NCI-H1417 (cell line): ENCODE measurements around the gene PKD1.
"Not testable (repeated sequence)": the region's sequence is repeated elsewhere in the genome, so short reads cannot be mapped to it uniquely, and the experiment has no call there.

ENCODE experiments used
- DNase-seq, 3 experiments: peaks; one replicate each; lab custom pipeline; 2025; lab: John Stamatoyannopoulos, UW

The PKD1 gene

DNA sequence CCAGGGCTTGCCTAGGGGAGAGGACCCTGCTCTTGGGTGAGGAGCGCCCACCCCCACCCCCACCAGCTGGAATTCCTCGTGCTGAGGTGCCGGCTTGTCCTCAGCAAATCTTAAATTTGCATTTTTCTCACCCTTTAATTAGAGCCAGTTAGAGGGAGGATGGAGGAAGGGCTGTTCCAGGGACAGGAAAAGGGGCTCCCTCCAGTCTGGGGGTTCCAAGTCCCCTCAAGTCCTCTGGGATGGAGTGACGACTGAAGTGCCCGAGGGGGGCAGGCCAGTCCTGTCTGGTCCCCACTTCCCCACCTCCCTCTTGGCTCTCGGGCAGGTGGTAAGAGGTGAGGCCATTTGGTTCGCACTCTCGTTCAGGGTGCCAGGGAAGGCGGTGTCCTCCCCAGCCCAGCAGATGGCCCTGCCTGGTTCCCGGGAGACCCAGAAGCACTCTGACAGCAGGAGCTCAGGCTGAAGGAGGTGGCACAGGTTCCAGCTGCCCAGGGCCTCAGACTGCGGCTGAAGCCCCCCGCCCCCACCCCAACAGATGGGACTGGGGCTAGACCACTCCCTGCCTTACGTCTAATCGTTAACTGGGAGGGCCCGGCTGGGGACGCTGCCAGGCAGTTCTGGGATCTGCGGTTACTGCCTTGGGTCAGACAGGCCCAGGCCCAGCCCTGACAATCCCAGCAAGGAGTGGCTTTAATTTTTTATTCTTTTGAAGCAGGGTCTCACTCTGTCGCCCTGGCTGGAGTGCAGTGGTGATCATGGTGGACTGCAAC is 14.9 kb upstream of the PKD1 start:
- peak in 2 of 3 experiments; percentile 25 to 27 for DNase-seq

DNA sequence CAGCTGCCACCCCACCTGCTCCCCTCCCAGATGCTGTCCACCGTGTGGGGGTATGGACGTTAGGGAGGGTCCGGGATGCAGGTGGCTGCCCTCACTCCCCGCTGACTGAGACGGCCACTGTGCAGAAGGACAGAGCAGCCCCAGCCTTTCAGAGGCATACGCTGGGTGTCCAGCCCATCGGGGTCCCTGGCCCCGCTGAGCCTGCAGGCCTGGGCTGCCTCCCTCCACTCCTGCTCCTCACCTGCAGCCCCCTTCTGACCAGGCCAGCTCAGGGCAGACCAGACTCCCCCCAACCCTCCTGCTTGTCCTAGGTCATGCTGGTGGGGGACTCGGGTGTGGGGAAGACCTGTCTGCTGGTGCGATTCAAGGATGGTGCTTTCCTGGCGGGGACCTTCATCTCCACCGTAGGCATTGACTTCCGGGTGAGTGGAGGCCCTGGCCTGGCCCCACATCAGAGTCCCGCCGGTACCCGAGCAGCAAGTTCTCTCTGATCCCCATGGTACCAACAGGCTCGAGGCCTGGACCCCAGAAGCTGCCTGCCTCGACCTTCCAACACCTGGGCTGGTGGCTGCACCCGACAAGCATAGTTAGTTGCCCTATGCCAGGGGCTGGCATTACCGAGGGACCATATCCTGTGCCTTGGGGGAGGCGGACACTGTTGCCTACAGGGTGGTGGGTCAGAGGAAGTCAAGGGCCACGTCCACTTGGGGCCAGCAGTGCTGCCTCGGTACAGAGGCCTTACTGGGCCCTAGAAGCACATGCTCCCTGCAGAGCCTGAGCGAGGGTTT is 14.1 kb upstream of the PKD1 start:
- DNase-seq = no peak

DNA sequence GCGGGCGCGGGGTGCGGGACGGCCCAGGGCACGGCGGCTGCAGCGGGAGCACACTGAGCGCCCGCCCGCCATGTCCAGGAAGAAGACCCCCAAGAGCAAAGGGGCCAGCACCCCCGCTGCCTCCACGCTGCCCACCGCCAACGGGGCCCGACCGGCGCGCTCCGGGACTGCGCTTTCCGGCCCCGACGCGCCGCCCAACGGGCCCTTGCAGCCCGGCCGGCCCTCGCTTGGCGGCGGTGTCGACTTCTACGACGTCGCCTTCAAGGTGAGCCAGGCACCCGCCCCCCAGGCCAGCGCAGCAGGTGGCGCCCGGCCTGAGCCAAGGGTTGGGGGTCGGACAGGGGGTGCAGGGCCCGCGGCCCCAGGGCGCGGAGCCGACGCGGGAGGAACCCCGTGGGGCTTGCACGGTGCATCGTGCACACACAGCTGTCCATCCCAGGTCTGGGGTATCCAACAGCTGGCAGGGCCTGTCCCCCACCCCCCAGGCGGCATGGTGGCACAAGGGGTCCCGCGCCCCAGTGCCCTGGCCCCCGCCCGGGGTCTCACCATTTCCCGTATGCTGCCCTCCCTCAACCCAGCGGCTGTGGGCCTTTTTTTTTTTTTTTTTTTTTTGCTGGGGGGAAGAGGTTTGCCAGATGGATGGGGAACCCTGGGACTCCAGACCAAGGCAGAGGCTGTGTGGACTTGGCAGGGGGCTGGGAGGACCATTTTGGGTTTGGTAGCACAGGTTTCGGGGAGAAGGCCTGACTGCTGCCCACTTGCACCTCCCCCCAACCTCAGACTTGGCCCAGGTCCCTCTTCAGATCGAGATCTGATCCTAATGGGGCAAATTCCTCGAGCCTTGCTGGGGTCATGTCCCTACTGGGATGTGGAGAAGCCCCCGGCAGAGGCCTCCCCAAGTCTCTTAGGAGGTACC is 13.3 kb upstream of the PKD1 start:
- peak in 2 of 3 experiments; percentile 25 to 29 for DNase-seq

DNA sequence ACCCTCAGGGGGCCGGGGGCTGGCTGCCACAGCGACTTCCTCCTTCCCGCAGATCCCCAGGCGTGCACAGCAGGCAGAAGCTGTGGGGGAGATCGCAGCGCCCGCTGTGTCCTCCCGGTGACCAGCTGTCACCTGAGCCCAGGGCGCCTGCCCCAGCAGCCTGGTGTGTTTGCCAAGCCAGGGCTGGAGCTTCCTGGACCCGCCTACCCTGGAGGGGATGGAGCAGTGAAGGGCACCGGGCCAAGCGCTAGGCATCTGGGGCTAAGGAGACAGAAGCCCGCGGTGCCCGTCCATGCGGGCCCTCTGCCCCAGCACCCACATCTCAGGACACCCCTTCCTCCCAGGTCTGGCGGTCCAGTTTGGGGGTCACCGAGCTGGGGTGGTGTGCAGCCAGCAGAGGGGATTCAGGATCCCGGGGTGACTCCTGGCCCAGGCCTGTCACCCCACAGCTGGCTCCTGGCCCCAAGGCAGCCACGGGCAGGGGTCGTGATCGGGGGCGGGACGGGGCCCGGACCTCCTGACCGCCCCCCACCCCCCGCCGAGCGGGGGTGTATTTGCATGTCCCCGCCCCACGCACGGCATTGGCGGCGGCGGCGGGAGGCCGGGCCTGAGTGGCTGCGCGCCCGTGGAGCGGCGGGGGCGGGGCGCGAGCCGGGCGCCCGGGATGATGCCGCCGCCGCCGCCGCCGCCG is 12.4 kb upstream of the PKD1 start, which contains the start of gene RAB26:
TSS of gene RAB26 (plus strand) at position 645 of the 691 bp plus-strand sequence. CDS start 159 bp downstream, outside the sequence.
- peak; percentile 88 to 95 (median 88) for DNase-seq

DNA sequence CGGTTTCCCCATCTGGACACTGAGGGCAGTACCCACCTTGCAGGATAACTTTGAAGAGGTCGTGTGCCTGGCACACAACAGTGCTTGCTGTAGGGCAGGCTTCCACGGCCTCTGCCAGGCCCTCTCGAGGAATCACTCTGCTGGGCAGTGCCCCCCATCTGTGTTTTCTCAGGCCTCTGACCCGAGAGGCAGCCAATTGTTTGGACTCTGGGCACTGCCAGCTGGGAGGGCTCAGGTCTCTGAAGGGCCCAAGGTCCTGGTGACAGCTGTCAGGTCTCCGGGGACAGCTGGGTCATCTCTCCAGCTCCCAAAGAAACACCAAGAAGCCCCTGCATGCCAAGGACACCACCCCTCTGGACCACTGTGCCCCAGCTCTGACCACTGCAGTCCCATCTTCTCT is 11.7 kb upstream of the PKD1 start:
- DNase-seq = no peak

DNA sequence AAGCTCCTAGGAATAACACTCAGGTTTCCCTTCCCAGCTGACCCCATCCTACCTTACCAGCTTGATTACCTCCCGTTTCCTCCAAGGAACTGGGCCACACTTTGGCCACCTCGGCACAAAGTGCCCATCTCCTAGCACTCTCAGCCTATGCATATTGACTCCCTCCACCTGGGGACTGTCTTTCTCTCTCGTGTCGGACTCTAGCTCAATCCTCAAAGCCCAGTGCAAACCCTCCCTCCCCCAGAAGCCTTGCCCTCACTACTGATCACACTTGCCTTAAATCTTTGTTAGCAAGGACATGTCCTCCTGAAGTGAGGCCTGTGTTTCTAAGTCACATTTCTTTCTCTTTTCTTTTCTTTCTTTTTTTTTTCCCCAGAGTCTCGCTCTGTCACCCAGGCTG is 10.1 kb upstream of the PKD1 start:
- DNase-seq = no peak

DNA sequence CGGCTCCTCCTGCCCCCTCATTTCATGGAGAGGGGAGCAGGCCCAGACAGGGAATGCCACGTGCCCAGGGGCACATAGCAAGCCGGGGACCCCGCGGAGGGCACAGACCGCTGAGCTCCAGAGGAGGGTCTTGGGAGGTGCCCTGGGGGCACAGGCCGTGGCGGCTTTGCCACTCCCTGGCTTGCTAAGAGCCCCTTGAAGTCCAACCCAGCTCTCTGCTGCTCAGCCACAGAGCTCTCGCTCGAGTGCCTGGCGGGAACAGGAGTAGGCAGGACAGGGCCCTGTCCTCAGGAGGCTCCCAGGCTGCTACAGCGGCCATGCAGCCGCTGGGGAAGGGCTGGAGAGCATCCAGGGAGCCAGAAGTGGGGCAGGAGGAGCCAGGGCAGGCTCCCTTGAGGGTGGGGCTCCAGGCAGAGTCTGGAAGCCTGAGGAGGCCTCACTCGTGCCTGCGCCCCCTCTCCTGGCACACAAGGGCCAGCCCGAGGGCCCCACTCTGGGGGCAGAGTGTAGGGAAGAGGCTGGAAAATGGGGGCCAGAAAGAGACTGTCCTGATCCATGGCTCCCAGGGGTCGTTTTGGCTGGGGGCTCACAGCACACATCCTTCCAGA is 8.3 kb upstream of the PKD1 start:
- DNase-seq = no peak

DNA sequence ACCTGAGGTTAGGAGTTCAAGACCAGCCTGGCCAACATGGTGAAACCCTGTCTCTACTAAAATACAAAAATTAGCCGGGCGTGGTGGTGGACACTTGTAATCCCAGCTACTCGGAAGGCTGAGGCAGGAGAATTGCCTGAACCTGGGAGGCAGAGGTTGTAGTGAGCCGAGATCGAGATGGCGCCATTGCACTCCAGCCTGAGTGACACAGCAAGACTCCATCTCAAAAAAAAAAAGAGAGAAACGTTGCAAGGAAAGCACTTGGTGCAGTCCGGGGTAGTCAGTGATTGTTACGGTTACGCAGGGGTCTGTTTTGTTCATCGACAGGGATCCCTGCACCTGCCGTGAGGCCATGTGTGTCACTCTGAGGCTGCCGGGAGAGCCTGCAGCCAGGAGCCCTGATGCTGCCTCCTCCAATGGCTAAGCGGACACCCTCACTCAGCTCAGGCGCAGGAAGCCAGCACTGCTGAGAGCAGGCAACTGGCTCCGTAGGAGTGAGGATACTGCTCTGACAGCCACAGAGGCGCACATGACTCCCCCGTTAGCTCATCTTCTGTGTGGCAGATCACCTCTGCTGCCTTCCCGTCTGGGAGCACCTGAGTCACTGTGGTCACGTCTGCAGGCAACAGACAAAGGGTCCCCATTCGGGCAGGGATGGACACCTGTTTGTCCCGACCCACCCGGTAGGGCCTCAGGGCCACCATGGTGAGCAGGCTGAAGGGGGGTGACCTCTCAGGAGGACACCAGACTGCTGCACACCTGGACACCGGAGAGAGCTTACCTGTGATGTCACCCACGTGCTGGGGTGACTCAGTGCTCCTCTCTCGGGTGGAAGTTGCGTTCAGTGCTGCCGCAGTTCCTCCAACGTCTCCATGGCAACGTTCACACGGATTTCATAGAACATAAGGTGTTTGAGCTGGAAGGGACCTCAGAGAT is 7.5 kb upstream of the PKD1 start:
- DNase-seq = peak in 1 of 3 experiments; percentile 49

DNA sequence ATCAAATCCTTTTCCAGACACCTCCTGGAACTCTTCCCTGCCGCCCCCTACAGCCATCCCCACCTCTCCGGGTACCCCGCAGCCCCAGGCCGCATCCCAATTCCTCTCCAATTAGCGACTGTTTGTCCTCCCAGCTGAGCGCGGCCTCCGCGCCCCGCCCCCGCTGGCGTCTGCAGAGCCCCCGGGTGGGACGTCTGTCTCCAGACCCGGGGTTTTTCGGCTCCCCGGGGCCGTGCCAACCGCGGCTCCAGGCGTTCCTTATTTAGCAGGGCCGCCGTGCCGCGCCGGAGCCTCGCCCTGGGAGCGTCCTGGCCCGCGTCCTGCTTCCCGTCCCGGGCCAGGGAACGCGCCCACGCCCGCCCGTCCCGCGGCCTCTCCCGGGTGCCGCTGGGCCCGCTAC is 627 bp downstream of the PKD1 start:
- DNase-seq = peak in 1 of 3 experiments; percentile 14

DNA sequence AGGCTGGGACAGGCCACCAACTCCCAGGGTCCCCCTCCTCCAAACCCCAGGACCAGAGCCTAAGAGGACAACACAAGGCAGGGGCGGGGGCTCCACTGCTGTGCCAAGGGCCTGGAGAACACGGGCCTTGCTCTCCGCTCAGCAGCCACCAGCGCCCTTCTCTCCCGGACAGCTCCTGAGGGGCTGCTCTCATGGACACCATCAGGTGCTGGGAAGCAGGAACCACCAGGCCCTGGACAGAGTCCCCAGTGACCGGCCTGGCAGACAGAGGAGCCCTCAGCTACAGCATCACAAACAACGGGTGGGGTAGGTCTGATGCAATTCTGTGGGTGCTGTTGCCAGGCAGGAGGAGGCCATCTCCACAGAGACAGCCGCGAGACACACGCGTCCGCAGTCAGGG is 1.9 kb downstream of the PKD1 start:
- not testable (repeated sequence) for DNase-seq

DNA sequence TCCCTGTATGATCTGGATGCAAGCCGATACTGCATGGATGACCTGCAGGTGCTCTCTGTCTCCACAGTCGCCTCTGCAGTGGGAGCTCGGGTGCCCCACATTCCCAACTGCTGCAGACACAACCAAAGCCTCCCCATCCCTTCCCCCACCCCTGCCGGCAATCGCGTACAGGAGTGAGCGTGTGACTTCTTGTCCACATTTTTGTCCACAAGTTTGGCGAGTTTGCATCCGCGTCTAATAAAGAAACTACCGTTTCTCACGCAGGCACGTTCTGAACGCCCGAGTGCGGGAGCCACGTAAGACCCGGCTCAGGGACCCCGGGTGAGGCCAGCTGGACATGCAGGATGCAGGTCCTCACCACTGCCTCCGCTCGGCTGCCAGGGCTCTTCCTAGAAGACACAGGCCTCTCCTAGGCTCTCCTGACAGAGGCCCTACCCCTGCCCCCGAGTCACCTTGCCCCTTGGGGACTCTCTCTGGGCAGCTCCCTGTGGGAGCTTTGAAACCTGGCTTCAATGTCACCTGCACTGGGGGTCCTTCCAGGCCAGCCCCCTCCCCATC is 5.7 kb downstream of the PKD1 start:
- not testable (repeated sequence) for DNase-seq

DNA sequence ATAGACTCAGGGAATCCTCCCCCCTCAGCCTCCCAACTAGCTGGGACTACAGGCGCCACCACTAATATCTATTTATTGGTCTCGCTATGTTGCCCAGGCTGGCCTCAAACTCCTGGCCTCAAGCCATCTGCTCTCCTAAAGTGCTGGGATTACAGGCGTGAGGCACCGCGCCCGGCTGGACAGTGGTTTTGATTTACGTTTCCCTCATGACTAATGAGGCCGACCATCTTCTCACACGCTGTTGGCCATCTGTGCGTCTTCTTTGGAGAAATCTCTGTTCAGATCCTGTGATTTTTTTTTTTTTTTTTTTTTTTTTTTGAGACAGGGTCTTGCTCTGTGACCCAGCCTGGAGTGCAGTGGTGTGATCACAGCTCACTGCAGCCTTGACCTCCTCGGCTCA is 6.4 kb downstream of the PKD1 start:
- not testable (repeated sequence) for DNase-seq

DNA sequence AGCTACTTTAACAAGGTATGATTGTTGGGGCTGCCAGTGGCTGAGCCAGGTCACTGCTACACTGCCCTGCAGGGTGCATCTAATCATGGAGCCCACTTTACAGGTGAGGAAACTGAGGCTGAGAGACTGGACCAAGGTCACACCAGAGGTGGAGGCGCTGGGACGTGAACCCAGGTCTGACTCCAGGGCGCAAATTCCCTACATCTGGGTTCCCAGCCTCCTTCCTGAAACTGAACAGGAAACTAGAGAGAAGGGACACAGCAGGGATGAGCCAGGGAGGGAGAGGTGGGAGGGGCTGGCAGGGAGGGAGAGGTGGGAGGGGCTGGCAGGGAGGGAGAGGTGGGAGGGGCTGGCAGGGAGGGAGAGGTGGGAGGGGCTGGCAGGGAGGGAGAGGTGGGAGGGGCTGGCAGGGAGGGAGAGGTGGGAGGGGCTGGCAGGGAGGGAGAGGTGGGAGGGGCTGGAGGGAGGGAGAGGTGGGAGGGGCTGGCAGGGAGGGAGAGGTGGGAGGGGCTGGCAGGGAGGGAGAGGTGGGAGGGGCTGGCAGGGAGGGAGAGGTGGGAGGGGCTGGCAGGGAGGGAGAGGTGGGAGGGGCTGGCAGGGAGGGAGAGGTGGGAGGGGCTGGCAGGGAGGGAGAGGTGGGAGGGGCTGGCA is 7.9 kb downstream of the PKD1 start:
- peak; percentile 35 to 64 (median 43) for DNase-seq

DNA sequence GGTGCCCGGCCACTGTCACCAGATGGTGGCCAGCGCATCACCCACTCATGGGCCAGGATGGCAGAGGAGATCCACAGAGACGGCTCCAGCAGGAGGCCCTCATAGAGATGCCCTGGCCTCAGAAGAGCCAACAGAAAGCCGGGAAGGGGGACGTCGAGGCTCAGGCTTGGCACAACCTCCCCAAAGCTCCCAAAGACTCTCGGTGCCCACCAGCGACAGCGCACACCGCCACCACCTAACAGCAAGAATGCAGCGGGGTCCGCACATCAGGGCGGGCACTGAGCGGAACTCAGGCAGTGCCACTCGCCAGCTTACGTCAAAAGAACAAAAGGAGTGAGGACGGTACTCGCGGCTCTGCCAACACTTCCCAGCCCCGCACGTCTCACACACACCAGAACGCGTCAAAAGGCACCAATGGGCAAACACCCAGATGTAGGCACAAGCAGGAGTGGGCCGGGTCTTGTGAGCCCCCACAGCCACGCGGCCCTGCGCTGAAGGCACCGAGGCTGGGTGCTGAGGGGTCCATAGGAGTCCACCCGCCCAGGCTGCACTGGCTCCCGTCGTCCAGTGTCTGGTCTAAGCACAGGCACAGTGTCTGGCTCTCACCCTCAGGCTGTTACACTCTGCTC is 8.7 kb downstream of the PKD1 start:
- not testable (repeated sequence) for DNase-seq

DNA sequence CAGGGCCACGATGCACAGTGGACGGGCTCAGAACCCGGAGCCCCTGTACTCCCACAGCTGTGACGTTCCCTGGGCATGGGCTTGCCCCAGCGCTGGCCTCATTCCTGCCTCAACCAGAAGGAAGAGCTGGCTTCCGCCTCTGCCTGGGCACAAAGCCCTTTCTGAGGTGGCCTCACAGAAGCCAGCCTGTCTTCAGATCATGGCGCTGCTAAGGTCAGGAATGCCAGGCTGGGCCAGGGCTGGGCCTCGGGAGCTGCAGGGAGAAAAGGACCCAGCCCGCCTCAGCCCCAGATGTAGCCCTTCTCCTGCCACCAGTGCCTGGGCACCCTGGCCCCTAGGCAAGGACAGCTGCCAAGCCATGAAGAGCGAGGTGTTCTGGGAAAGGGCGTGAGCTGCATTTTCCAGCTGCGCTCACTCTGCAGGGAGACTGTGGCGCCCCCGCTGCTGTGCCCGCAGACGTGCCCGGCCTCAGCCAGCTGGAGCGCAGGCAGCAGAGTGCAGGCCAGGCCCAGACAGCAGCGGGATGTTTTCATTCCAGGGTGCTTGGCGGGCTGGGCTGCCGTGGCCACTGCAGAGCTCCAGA is 9.4 kb downstream of the PKD1 start:
- DNase-seq = not testable (repeated sequence)

DNA sequence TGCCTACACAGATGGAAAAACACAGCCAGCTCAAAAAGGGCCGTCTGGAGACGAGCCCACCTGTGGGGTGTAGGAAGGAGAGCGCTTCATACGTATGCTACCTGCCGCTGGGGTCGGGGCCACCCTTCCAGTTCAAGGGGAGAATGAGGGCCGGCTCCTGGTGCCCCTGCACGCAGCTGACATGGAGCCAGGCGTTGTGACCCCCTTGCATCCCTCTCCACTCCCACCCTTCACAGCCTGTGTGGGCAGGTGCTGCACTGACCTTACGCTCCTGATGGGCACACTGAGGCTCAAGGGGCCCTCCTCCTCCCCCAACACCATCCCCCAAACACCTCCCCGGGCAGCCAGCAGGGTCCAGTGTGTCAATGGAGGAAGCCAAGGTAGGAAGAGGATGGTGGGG is 10.1 kb downstream of the PKD1 start:
- not testable (repeated sequence) for DNase-seq

DNA sequence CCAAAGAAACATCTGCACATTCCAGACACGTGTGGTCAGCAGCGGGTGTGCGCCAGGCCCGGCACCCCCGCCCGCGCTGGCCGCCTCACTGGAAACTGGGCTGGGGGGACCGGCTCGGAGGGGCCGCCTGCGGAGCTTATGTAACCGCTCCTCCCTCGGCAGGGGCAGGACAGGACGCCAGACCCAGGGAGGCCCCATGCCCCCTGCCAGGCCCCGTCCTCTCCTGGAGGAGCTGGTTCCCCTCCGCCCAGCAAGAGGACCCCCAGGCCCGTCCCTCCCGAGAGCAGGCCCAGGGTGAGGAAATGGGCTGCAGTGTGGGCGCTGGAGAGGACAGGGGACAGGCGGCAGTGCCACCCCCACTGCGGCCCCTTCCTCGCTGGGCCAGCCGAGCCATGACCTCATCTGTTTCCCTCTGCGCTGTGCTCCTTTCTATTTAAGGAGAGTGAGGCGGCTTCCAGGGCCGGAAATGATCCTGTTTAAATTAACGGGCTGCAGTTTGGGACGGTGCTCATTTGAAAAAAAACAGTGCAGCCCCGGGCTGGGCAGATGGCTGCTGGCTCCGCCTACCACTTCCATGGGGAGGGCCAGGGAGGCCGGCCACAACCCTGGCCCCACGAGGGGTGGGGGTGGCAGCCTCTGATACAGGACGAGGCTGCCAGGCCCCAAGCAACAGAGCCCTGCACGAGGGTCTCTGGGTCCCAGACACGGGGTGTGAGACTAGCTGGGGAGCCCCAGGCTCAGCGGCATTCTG is 10.8 kb downstream of the PKD1 start:
- DNase-seq = not testable (repeated sequence)

DNA sequence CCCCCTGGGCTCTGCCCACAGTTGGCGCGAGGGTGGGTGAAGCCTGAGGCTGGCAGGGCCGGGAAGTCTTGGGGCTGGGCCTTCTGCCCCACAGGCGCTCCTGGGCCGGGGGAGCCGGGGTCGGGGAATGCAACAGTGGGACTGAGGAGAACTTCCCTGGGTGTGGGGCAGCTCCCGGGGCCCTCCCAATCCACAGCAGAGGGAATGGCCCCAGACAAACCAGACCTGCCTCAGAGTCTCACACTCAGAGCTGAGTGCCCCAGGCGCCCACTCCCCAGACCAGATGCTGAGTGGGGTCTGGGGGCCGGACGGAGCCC is 11.4 kb downstream of the PKD1 start:
- not testable (repeated sequence) for DNase-seq
